ENCODE results near the gene PDZD4.

- TF ChIP-seq GATA2 (IDR thresholded peaks at IDR 0.05; ENCODE audit: low read depth, low read length): no peak
- no peak for TF ChIP-seq GATA3 (IDR thresholded peaks at IDR 0.05; ENCODE audit: low read depth, low read length)
Measured at GRCh38 chrX:153806999-153807575, 23.3 kb downstream of the PDZD4 start.
